ENCODE results near the gene CASZ1.

- TF ChIP-seq POLR2A (IDR thresholded peaks at IDR 0.05; ENCODE audit: low read depth, low read length) (no peak), POLR2AphosphoS5 (IDR thresholded peaks at IDR 0.05; ENCODE audit: low read depth, low read length) (no peak), TAF1 (IDR thresholded peaks at IDR 0.05; ENCODE audit: borderline replicate concordance, low read depth, low read length) (no peak)
Measured at GRCh38 chr1:10635992-10636391, 160.5 kb downstream of the CASZ1 start.

Measured in GM12892 (cell line).